NCI-H345 treated with DMSO at 0.1 percent for 48 hours (cell line): Measurements from ENCODE around the gene THSD7A.

Source experiments
- DNase-seq: peaks from one replicate; lab custom pipeline; 2025; ENCODE audit not compliant: unreplicated experiment; lab: John Stamatoyannopoulos, UW

THSD7A gene

GRCh38 chr7:11592699-11593098 lies 239.3 kb downstream of the THSD7A start:
- no peak for DNase-seq

DNA sequence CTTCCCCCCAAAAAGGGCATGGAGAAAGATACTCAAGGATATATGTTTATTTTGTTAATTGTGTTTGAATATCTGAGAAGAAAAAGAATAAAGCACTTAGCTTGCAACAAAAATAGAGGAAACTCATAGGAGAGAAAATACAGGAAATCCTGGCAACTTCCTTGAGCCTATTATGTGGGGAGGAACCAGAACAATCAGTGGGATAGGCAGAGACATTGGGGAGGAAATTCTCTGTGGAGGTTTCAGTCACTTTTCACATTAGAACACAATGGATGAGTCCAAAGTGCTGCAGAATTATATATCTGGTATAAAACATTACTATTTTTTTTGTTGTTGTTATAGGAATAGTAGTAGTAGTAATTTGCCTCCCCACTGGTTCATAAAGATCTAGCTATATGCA lies 240.1 kb downstream of the THSD7A start:
- DNase-seq, result no peak

- DNase-seq, result no peak
Measured at GRCh38 chr7:11591055-11591633, 240.9 kb downstream of the THSD7A start.

DNA sequence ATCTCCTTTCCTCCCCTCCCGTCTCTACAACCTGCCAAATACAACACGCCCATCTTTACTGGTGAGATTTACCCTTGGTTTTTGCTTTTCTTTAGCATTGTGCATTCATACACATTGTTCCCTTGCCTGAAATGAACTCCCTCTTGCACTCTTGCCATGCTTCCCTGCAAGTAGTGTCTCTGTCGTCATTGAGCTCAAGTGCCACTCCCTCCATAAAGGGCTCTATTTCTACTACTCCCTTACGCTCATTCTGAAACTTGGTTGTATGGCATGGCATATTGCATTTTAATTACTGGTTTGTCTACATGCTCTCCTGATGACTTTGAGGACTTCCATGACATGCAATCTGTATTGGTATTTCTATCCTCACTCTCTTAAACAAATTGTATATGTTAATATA lies 242.7 kb downstream of the THSD7A start:
- no peak for DNase-seq

GRCh38 chr7:11587814-11588213 lies 244.2 kb downstream of the THSD7A start:
- DNase-seq, result no peak

- no peak for DNase-seq
Measured at GRCh38 chr7:11587048-11587447, 244.9 kb downstream of the THSD7A start.

DNA sequence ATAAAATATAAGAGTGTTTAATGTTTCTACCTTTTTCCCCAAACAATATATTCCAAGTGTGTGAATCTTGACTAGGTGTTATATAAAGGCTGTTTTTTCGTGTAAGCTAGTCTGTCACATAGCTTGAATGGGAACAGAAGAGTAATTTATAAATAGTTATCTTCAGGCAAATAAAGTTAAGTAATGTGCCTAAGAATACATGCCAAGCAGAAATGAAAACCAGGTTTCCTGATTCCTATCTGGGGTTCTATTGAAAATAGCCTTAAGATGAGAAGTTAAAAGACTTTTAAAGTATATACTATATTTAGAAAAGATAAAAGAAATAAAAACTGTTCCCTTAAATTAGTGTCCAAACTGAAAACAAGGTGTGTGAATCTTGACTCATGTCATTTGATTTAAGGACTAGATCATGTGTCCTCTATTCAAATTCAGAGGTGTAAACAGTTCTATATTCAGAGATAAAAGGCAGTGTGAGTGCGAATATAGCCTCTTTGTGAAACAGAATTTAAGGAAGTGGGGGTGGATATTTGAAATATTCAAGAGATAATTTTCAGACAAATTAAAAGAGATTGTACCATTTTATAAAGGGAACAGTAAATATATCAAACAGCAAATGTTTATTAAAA lies 247.5 kb downstream of the THSD7A start:
- no peak for DNase-seq

GRCh38 chr7:11579141-11579540 lies 252.9 kb downstream of the THSD7A start:
- DNase-seq, result no peak

- DNase-seq, result no peak
Measured at GRCh38 chr7:11576310-11576709, 255.7 kb downstream of the THSD7A start.

GRCh38 chr7:11573128-11573750 lies 258.8 kb downstream of the THSD7A start:
- no peak for DNase-seq

DNA sequence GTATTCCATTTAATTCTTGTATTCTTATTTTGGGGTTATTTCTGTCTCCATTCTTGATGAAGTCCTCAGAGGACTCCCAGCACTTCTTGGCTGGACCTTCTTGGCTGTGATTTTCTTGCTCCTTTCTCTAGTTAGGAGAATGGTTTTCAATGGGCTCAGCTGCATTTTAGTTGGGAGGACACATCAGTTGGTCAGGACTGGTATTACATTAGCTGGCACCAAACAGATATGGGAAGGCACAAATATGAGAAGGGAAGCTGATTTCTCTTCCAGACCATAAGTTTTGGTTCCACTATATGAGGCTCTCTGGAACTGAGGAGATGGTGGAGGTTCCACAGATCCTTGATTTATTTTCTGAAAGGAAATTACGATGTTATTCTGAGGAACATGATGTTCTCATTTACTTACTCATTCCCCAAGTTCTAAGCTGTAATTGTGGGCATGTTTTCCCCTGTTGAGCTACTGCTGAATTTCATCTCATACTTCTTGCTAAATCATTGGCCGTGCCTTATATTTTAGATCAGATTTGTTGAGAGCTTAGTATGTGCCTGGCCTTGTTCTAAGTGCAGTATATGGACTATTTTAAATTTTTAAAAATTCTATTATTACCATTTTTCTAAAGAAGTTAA lies 261.0 kb downstream of the THSD7A start:
- DNase-seq, result no peak

DNA sequence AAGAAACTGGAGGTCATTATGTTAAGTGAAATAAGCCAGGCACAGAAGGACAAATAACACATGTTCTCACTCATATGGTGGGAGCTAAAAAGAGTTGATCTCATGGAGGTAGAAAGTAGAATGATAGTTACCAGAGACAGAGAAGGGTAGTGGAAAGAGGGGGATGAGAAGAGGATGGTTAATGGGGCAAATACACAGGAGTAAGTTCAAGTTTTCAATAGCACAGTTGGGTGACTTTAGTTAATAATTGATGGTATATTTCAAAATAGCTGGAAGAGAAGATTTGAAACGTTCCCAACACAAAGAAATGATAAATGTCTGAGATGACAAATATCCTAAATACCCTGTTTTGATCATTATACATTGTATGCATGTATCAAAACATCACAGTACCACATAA lies 261.8 kb downstream of the THSD7A start:
- DNase-seq, result no peak

GRCh38 chr7:11567571-11567970 lies 264.4 kb downstream of the THSD7A start:
- DNase-seq, result no peak

DNA sequence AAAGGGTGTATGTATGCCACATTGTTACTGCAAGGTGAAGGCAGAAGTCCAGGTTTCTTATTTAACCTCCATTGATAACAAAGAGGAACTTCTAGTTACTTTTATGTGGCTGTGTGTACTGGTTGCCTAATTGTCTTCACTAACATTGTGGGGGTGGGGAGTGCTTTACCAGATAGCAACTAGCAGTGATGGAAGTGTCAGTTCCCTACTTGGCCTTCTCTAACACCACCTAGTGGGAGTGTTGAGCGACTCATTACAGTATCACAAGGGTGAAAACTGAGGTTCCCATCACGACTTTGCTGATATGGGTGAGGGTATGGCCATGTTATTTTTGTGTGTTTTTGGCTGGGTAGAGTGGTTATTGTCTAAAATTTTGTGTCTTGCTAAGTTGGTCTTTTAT lies 274.4 kb downstream of the THSD7A start:
- no peak for DNase-seq

DNA sequence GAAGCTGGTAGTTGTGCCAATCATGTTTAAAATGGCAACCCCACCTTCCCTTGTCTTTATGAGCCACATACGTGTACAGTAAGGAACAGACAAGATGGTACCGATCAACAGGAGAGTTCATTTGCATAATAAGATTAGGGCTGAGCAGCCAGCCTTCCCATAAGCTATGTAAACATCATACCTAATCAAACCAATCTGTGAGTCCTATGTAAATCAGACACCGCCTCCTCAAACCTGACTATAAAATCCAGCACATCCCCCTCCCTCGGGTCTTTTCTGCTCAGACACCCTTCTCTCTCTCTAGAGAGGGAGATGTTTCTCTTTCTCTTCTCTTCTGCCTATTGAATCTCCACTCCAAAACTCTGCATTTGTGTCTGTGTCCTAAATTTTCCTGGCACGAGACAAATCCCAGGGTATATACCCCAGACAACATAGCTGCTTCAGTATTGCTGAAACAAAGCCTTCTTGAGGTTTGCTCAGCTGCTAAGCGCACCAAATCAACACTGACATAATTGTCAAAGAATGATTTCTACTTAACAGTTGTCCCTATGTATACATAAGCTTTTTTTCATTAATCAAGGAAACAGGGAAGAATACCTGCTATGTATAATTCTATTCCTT lies 279.2 kb downstream of the THSD7A start:
- peak; percentile 2 for DNase-seq

DNA sequence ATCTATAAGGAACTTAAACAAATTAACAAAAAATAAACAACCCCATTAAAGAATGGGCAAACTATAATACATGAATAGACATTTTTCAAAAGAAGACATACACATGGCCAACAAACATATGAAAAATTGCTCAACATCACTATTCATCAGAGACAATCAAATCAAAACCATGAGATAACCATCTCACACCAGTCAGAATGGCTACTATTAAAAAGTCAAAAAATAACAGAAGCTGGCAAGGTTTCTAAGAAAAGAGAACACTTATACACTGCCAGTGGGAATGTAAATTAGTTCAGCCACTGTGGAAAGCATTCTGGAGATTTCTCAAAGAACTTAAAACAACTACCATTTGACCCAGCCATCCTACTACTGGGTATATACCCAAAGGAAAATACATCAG lies 280.5 kb downstream of the THSD7A start:
- DNase-seq, result no peak

DNA sequence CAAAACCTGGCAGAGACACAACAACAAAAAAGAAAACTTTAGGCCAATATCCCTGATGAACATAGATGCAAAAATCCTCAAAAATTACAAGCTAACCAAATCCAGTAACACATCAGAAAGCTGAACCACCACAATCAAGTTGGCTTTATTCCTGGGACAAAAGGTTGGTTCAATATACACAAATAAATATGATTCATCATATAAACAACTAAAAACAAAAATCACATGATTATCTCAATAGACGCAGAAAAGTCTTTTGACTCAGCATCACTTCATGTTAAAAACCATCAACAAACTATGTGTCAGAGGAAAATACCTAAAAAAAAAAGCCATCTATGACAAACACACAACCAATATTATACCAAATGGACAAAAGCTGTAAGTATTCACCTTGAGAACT lies 283.5 kb downstream of the THSD7A start:
- DNase-seq, result no peak

- DNase-seq, result no peak
Measured at GRCh38 chr7:11541330-11541729, 290.7 kb downstream of the THSD7A start.

- DNase-seq, result no peak
Measured at GRCh38 chr7:11540271-11540761, 291.7 kb downstream of the THSD7A start.

DNA sequence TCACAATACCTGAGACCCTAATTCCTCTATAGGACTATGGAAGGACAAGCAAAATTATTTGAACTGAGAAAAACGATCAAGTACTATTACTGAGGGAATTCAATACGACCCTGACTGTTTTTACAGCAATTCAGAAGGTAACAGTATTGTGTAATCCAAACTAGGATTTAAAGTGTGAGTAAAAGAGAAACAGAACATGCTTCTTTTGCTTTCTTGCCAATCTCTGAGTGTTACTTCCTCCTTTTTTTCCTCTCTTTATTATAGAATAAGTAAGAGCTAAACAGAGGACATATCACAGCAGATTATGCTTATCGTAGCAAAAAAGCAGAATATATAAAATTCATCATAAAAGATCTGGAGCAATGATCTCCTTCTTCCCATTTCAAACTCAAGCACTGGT lies 292.1 kb downstream of the THSD7A start:
- DNase-seq, result no peak

DNA sequence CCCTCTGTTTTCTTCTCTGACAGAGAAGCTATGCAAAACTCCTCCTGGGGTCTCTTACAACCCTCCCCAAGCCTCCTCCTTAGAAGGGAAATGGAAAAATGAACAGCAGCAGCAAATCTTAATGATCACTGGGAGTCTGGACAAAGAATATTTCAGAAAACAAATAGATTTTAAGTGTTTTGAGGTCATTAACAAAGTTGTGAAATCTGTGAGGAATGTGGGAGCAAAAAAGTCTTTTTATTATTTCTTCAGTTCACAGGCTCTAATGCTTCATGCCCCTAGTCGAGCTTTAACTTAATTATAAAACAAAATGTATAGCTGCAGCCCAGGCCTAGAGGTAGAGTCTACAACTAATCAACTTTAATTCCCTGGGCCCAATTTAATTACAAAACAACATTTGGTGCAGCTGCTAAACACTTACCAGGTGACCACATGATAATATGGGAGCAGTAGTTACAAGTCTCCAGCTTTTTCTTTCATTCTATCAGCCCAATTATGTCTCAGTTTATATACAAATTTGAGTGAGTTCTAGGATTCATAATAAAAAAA lies 293.2 kb downstream of the THSD7A start:
- no peak for DNase-seq
